ENCODE data around the gene KREMEN1. TPM values are rescaled to one million over a fixed set of nuclear protein-coding genes. Genes with fewer than 3 reads are reported as not detected.

Gene KREMEN1, protein sequence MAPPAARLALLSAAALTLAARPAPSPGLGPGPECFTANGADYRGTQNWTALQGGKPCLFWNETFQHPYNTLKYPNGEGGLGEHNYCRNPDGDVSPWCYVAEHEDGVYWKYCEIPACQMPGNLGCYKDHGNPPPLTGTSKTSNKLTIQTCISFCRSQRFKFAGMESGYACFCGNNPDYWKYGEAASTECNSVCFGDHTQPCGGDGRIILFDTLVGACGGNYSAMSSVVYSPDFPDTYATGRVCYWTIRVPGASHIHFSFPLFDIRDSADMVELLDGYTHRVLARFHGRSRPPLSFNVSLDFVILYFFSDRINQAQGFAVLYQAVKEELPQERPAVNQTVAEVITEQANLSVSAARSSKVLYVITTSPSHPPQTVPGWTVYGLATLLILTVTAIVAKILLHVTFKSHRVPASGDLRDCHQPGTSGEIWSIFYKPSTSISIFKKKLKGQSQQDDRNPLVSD
- total RNA-seq, result 10 to 100 TPM in 1 of 2 donors, 1 to 10 TPM in 1; 5.4 to 22.6 TPM
- 1 to 10 TPM; 1.2 to 2.2 TPM for polyA plus RNA-seq

DNA sequence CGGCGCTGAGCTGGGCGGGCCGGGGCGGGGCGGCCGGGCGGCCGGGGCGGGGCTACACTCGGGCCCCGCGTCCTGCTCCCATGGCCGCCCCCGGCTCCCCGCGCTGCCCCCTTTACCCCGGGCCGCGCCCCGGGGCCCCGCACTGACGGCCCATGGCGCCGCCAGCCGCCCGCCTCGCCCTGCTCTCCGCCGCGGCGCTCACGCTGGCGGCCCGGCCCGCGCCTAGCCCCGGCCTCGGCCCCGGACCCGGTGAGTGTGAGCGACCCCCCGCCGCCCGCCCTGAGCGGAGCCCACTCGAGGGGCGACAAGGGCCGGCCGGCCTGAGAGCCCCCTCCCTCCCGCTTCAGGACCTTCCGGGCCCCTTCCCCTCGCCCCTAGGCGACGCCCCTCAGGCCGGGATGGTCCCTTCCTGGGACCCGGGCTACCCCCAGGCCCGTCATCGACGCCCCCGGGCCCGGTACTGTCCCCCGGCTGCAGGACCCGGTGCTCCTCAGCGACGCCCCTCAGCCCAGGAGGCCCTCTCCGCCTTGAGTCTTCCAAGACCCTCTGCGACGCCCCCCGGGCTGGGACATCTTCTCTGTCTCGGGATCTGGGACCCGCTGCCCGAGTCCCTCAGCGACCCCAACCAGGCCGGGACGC, at the start of gene KREMEN1:
TSS of gene KREMEN1 (plus strand) at position 57 of the 639 bp plus-strand sequence. CDS start at position 153, 96 bp downstream.
- peaks cover 5 to 31% (median 21%) of the 10 kb centered on the region in 4 donors for H3K4me1 ChIP-seq (ENCODE audit: control insufficient read depth in 4 of 4, insufficient read depth in 4 of 4, low read length in 3 of 4)

DNA sequence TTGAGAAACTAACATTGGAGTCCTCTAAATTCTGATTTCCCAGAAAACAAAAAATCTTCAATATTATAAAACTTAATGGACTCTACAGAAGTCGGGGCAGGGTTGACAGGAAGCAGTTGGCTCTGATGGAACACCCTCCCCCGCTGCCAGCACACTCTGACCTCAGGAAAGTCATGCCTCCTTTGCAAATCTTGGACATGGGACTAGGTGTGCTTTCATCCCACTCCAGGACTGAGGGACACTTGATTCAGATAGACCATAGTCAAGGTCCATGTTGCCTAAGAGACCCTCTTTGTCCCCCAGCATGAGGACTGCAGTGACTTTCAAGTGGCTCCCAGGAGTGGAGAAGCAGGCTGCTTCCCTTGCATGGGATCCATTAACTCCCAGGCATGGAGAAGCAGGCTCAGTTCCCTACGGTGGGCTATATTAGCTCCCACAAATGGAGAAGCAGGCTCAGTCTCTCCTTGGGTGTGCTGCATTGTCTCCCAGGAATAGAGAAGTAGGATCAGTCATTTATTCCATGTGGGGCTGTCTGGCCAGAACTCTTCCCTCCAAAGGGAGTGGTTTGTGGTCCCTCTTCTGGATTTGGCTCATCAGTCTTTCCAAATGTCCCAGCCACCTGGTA, 49.6 kb upstream of the KREMEN1 start:
- Histone ChIP-seq H3K4me1 (ENCODE audit: control insufficient read depth in 4 of 4, insufficient read depth in 4 of 4, low read length in 3 of 4) (peaks cover 6 to 45% (median 19%) of the 10 kb centered on the region in 4 donors), H3K9me3 (ENCODE audit: control insufficient read depth in 4 of 4, low read length in 3 of 4) (no peaks in the 10 kb centered on the region), H3K9ac (ENCODE audit: low read depth in 1 of 2, low read length in 2 of 2) (peak overlapping the region in 1 of 2 donors; percentile 1), H3K4me3 (ENCODE audit: low read depth in 1 of 3, low read length in 3 of 3) (no peak overlapping the region), H3K27me3 (ENCODE audit: control insufficient read depth in 4 of 4, insufficient read depth in 4 of 4, low read length in 3 of 4) (no peaks in the 10 kb centered on the region), H3K36me3 (ENCODE audit: control insufficient read depth in 4 of 4, insufficient read depth in 3 of 4, low read depth in 1 of 4, low read length in 3 of 4) (no peaks in the 10 kb centered on the region), H3K27ac (ENCODE audit: low read depth in 1 of 2, low read length in 2 of 2) (peak overlapping the region; percentile 70 to 84)
- TF ChIP-seq EGR1 (IDR thresholded peaks at IDR 0.05; ENCODE audit: low read depth in 2 of 2), result peak in 1 of 2 donors; percentile 18
- TF ChIP-seq HNF4G (IDR thresholded peaks at IDR 0.05), result peak; percentile 53
- TF ChIP-seq HNF4A (conservative IDR thresholded peaks at IDR 0.05), result peak; percentile 72 to 75
- peak; percentile 69 for TF ChIP-seq YY1 (IDR thresholded peaks at IDR 0.05)
- peak; percentile 26 for TF ChIP-seq SP1 (IDR thresholded peaks at IDR 0.05)
- TF ChIP-seq JUND (IDR thresholded peaks at IDR 0.05), result peak in 1 of 2 donors; percentile 51
- TF ChIP-seq GABPA (IDR thresholded peaks at IDR 0.05 in 1 of 2, conservative IDR thresholded peaks at IDR 0.05 in 1 of 2), result peak in 1 of 2 donors; percentile 20
- TF ChIP-seq RXRA (IDR thresholded peaks at IDR 0.05), result peak; percentile 68 to 75
- TF ChIP-seq NR2F2 (IDR thresholded peaks at IDR 0.05), result no peak
- TF ChIP-seq RAD21 (IDR thresholded peaks at IDR 0.05), result peak in 1 of 2 donors; percentile 32
- TF ChIP-seq, protein P1, sequence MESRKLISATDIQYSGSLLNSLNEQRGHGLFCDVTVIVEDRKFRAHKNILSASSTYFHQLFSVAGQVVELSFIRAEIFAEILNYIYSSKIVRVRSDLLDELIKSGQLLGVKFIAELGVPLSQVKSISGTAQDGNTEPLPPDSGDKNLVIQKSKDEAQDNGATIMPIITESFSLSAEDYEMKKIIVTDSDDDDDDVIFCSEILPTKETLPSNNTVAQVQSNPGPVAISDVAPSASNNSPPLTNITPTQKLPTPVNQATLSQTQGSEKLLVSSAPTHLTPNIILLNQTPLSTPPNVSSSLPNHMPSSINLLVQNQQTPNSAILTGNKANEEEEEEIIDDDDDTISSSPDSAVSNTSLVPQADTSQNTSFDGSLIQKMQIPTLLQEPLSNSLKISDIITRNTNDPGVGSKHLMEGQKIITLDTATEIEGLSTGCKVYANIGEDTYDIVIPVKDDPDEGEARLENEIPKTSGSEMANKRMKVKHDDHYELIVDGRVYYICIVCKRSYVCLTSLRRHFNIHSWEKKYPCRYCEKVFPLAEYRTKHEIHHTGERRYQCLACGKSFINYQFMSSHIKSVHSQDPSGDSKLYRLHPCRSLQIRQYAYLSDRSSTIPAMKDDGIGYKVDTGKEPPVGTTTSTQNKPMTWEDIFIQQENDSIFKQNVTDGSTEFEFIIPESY (IDR thresholded peaks at IDR 0.05), result no peak
- DNase-seq (ENCODE audit: low spot score), result no peak
- 32% methylated on average over 3 of the region's 3 CpGs for WGBS

More for the DNA sequence above, at the start of gene KREMEN1:
- TF ChIP-seq RXRA (IDR thresholded peaks at IDR 0.05), result no peak
- TF ChIP-seq, protein P2, sequence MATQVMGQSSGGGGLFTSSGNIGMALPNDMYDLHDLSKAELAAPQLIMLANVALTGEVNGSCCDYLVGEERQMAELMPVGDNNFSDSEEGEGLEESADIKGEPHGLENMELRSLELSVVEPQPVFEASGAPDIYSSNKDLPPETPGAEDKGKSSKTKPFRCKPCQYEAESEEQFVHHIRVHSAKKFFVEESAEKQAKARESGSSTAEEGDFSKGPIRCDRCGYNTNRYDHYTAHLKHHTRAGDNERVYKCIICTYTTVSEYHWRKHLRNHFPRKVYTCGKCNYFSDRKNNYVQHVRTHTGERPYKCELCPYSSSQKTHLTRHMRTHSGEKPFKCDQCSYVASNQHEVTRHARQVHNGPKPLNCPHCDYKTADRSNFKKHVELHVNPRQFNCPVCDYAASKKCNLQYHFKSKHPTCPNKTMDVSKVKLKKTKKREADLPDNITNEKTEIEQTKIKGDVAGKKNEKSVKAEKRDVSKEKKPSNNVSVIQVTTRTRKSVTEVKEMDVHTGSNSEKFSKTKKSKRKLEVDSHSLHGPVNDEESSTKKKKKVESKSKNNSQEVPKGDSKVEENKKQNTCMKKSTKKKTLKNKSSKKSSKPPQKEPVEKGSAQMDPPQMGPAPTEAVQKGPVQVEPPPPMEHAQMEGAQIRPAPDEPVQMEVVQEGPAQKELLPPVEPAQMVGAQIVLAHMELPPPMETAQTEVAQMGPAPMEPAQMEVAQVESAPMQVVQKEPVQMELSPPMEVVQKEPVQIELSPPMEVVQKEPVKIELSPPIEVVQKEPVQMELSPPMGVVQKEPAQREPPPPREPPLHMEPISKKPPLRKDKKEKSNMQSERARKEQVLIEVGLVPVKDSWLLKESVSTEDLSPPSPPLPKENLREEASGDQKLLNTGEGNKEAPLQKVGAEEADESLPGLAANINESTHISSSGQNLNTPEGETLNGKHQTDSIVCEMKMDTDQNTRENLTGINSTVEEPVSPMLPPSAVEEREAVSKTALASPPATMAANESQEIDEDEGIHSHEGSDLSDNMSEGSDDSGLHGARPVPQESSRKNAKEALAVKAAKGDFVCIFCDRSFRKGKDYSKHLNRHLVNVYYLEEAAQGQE (IDR thresholded peaks at IDR 0.05), result no peak
- TF ChIP-seq NR2F2 (IDR thresholded peaks at IDR 0.05), result no peak
- no peak for TF ChIP-seq GABPA (IDR thresholded peaks at IDR 0.05 in 1 of 2, conservative IDR thresholded peaks at IDR 0.05 in 1 of 2)
- TF ChIP-seq YY1 (IDR thresholded peaks at IDR 0.05), result no peak
- TF ChIP-seq SP1 (IDR thresholded peaks at IDR 0.05), result no peak
- Histone ChIP-seq H3K9me3 (ENCODE audit: control insufficient read depth in 4 of 4, low read length in 3 of 4) (no peaks in the 10 kb centered on the region), H3K36me3 (ENCODE audit: control insufficient read depth in 4 of 4, insufficient read depth in 3 of 4, low read depth in 1 of 4, low read length in 3 of 4) (no peaks in the 10 kb centered on the region), H3K27me3 (ENCODE audit: control insufficient read depth in 4 of 4, insufficient read depth in 4 of 4, low read length in 3 of 4) (no peaks in the 10 kb centered on the region), H3K4me3 (ENCODE audit: low read depth in 1 of 3, low read length in 3 of 3) (peak within 1 kb of the TSS; percentile 51 to 95 (median 72)), H3K27ac (ENCODE audit: low read depth in 1 of 2, low read length in 2 of 2) (peak within 1 kb of the TSS; percentile 47 to 66), H3K9ac (ENCODE audit: low read depth in 1 of 2, low read length in 2 of 2) (peak within 1 kb of the TSS in 1 of 2 donors; percentile 35)
- 1% methylated on average over 76 of the region's 76 CpGs for WGBS
- DNase-seq (ENCODE audit: low spot score), result no peak

Data from liver (tissue), 9 donors.